DND-41 (cell line): ENCODE results near the gene KIF21A.

Source experiments
- EZH2 ChIP-seq: IDR thresholded peaks from 3 replicates; pipeline ENCODE4 v1.6.1; 2012; ENCODE audit warnings: borderline replicate concordance, low read depth, mild to moderate bottlenecking, moderate library complexity, low read length, inconsistent platforms; ENCODE audit not compliant: severe bottlenecking
- TF ChIP-seq, protein P1 (sequence below): IDR thresholded peaks from 2 replicates; pipeline ENCODE4 v1.5.1; 2012; ENCODE audit warnings: borderline replicate concordance, low read length, moderate library complexity, mild to moderate bottlenecking; ENCODE audit not compliant: poor library complexity, severe bottlenecking; ENCODE audit errors: extremely low read depth

DNA sequence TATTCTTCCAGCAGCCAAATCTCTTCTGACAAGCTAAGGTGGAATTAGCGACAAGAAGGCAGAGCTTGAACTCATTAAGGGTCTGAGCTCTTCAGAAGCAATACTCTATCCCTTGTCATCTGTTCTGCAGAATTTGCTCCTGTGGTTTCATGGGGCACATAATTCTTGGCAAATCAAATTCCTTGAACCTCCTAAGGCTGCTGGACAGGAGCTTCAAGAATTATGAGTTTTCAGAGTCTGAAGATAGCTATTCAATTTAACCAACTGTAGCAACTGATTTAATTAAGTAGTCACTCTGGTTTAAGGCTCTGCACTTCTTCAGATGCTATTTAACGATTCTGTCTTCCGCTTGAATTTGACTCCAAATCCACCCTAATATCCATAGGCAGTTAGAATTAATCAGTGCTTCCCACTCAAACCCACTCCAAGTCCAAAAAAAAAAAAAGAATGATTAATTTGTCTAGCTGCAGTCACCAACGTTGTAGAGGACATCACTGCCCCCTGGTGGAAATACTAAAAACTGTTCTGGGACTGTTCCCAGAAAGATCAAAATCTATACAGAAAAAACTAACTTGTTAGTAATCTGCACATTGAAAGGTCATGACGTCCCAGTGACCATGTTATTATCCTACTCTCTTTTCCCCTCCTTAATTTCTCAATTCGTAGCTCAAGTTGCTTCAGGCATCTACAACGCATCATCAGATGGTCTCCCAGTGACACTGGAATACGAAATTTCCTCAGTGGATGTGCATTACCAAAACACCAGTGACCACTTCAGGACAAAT is 169.9 kb downstream of the KIF21A start:
- no peak for TF ChIP-seq EZH2
- TF ChIP-seq, protein P1, sequence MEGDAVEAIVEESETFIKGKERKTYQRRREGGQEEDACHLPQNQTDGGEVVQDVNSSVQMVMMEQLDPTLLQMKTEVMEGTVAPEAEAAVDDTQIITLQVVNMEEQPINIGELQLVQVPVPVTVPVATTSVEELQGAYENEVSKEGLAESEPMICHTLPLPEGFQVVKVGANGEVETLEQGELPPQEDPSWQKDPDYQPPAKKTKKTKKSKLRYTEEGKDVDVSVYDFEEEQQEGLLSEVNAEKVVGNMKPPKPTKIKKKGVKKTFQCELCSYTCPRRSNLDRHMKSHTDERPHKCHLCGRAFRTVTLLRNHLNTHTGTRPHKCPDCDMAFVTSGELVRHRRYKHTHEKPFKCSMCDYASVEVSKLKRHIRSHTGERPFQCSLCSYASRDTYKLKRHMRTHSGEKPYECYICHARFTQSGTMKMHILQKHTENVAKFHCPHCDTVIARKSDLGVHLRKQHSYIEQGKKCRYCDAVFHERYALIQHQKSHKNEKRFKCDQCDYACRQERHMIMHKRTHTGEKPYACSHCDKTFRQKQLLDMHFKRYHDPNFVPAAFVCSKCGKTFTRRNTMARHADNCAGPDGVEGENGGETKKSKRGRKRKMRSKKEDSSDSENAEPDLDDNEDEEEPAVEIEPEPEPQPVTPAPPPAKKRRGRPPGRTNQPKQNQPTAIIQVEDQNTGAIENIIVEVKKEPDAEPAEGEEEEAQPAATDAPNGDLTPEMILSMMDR = peak; percentile 68
